ENCODE measurements around the gene NHLH1.

The NHLH1 gene

DNA sequence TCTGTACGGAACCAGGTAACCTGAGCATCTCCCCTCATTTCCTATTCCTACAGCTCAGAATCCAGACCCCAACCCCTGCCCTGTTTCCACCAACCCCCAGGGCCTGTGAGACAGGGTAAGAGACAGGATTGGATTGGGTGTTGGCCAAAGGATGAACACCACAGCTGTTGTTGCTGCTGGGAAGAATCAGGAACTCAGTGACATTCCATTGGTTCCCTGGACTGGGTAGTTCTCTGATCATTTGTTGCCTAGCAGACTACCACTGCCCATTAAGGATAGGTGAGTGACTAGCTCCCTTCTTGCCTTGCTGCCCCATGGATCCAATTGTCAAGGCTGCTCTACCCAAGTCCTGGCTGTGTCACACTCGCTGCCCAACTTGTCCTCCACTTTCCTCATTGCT is 13.6 kb upstream of the NHLH1 start:
- no peak for TF ChIP-seq FOXP2 (optimal IDR thresholded peaks at IDR 0.05; ENCODE audit: borderline replicate concordance, extremely low read depth, extremely low read length, insufficient read depth)
- TF ChIP-seq SIN3A (IDR thresholded peaks at IDR 0.05; ENCODE audit: borderline replicate concordance, insufficient read depth, low read length) = no peak
- TF ChIP-seq TAF1 (IDR thresholded peaks at IDR 0.05; ENCODE audit: borderline replicate concordance, insufficient read depth, low read length) = no peak
- TF ChIP-seq, protein P1, sequence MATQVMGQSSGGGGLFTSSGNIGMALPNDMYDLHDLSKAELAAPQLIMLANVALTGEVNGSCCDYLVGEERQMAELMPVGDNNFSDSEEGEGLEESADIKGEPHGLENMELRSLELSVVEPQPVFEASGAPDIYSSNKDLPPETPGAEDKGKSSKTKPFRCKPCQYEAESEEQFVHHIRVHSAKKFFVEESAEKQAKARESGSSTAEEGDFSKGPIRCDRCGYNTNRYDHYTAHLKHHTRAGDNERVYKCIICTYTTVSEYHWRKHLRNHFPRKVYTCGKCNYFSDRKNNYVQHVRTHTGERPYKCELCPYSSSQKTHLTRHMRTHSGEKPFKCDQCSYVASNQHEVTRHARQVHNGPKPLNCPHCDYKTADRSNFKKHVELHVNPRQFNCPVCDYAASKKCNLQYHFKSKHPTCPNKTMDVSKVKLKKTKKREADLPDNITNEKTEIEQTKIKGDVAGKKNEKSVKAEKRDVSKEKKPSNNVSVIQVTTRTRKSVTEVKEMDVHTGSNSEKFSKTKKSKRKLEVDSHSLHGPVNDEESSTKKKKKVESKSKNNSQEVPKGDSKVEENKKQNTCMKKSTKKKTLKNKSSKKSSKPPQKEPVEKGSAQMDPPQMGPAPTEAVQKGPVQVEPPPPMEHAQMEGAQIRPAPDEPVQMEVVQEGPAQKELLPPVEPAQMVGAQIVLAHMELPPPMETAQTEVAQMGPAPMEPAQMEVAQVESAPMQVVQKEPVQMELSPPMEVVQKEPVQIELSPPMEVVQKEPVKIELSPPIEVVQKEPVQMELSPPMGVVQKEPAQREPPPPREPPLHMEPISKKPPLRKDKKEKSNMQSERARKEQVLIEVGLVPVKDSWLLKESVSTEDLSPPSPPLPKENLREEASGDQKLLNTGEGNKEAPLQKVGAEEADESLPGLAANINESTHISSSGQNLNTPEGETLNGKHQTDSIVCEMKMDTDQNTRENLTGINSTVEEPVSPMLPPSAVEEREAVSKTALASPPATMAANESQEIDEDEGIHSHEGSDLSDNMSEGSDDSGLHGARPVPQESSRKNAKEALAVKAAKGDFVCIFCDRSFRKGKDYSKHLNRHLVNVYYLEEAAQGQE (IDR thresholded peaks at IDR 0.05; ENCODE audit: insufficient read depth in 1 of 2, low read depth in 2 of 2, low read length in 2 of 2) = no peak
- TF ChIP-seq POLR2AphosphoS5 (IDR thresholded peaks at IDR 0.05; ENCODE audit: low read depth, low read length) = no peak

DNA sequence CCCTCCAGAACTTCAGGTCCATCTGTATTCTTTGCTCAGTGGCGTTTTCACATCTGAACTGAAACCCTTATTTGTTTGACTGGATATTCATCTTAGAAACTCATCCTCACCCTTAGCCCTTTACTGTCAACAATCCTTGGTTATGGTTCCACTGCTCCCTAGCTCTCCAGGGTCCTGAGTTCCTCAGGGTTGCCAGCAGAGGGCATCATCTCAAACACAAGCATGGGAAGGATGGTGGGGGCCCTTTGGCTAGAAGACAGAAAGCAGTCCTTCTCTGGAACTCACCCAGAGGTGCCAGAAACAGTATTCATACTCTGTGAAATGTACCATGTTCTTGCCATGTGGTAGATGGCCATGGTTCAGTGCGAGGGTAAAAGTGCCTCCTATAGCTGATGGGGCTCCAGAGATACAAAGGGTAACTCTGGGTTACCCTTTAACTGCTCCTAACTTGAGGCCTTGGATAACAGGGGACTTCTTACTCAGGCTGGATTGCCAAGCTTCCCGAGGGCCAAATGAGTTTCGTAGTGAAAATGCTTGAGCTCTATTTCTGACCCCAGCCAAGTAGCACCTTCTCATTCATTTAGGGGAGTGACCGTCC is 12.4 kb upstream of the NHLH1 start:
- TF ChIP-seq, protein P1 (IDR thresholded peaks at IDR 0.05; ENCODE audit: insufficient read depth in 1 of 2, low read depth in 2 of 2, low read length in 2 of 2) = no peak
- TF ChIP-seq POLR2AphosphoS5 (IDR thresholded peaks at IDR 0.05; ENCODE audit: low read depth, low read length) = no peak
- TF ChIP-seq FOXP2 (optimal IDR thresholded peaks at IDR 0.05; ENCODE audit: borderline replicate concordance, extremely low read depth, extremely low read length, insufficient read depth) = no peak

DNA sequence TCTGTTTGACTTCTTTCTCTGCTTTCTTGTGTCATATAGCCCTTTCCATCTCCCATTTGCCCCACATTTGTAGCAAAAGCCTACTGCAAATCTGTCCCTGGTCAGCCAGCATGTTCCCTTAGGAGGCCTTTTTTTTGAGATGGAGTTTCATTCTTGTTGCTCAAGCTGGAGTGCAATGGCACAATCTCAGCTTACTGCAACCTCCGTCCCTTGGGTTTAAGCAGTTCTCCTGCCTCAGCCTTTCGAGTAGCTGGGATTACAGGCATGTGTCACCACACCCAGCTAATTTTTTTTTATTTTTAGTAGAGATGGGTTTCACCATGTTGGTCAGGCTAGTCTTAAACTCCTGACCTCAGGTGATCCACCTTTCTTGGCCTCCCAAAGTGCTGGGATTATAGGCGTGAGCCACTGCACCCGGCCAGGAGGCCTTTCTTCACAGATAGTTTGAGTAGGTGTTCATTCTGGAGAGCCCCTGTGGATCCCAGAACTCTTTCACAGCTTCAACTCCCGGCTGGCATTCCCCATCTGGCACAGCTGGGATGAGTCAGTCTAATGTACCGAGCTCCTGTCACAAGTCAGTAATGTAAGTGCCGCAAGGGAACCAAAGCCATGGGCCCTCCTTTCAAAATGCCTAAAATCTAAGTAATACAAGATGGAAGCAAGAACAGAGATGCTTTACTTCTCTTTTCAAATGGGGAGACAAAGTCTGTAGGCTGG is 9.4 kb upstream of the NHLH1 start:
- TF ChIP-seq POLR2AphosphoS5 (IDR thresholded peaks at IDR 0.05; ENCODE audit: low read depth, low read length) (no peak), FOXP2 (optimal IDR thresholded peaks at IDR 0.05; ENCODE audit: borderline replicate concordance, extremely low read depth, extremely low read length, insufficient read depth) (no peak), SIN3A (IDR thresholded peaks at IDR 0.05; ENCODE audit: borderline replicate concordance, insufficient read depth, low read length) (no peak), TAF1 (IDR thresholded peaks at IDR 0.05; ENCODE audit: borderline replicate concordance, insufficient read depth, low read length) (no peak)
- TF ChIP-seq, protein P1 (IDR thresholded peaks at IDR 0.05; ENCODE audit: insufficient read depth in 1 of 2, low read depth in 2 of 2, low read length in 2 of 2) = no peak

DNA sequence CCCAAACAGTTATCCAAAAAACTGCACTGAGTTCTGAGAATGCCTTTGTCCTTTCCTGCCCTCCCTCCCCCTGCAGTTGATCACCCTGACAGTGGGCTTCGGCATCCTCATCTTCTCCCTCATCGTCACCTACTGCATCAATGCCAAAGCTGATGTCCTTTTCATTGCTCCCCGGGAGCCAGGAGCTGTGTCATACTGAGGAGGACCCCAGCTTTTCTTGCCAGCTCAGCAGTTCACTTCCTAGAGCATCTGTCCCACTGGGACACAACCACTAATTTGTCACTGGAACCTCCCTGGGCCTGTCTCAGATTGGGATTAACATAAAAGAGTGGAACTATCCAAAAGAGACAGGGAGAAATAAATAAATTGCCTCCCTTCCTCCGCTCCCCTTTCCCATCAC is 8.8 kb upstream of the NHLH1 start:
- TF ChIP-seq FOXP2 (optimal IDR thresholded peaks at IDR 0.05; ENCODE audit: borderline replicate concordance, extremely low read depth, extremely low read length, insufficient read depth) (no peak), POLR2AphosphoS5 (IDR thresholded peaks at IDR 0.05; ENCODE audit: low read depth, low read length) (no peak), SIN3A (IDR thresholded peaks at IDR 0.05; ENCODE audit: borderline replicate concordance, insufficient read depth, low read length) (no peak)
- TF ChIP-seq, protein P1 (IDR thresholded peaks at IDR 0.05; ENCODE audit: insufficient read depth in 1 of 2, low read depth in 2 of 2, low read length in 2 of 2) = no peak
